Esophagus muscularis mucosa (tissue), 4 donors: ENCODE data around the gene ATPAF2. TPM values are rescaled to one million over a fixed set of nuclear protein-coding genes. Genes with fewer than 3 reads are reported as not detected.
A peak's percentile ranks its signal among the peaks of the same experiment; 100 is the strongest.

Experiments used
- DNase-seq: peaks from one replicate; pipeline ENCODE4 v3.0.0-alpha.2; 2017; ENCODE audit errors: extremely low spot score
- H3K27ac ChIP-seq, 4 donors: fragments of 200-600 bp; sonication (generic); replicated peaks in 1 of 4; 1 replicate in 3 of 4; 2 replicates in 1 of 4; pipeline ENCODE4 v1.5.1; 2016 to 2019; ENCODE audit warnings: mild to moderate bottlenecking in 1 of 4
- H3K27me3 ChIP-seq, 4 donors: fragments of 200-600 bp; sonication (generic); one replicate each; pipeline versions ENCODE4 v1.5.1 to v1.6.0; 2016 to 2019
- H3K36me3 ChIP-seq, 4 donors: fragments of 200-600 bp; sonication (generic); one replicate each; pipeline ENCODE4 v1.5.1; 2016 to 2019
- H3K4me1 ChIP-seq, 4 donors: fragments of 200-600 bp; sonication (generic); one replicate each; pipeline ENCODE4 v1.5.1; 2016 to 2019
- H3K4me3 ChIP-seq, 4 donors: fragments of 200-600 bp; sonication (generic); 1 replicate in 2 of 4; 2 replicates in 2 of 4; pipeline ENCODE4 v1.5.1; 2016 to 2019; ENCODE audit warnings: mild to moderate bottlenecking in 4 of 4, moderate library complexity in 1 of 4
- H3K9me3 ChIP-seq, 4 donors: fragments of 200-600 bp; sonication (generic); 1 replicate in 3 of 4; 2 replicates in 1 of 4; pipeline ENCODE4 v1.5.1; 2016 to 2019
- CTCF ChIP-seq, 3 experiments: fragments of 200-600 bp in 2 of 3; fragments of 450-650 bp in 1 of 3; sonication (generic) in 2 of 3; IDR thresholded peaks; one replicate each; pipeline ENCODE4 v1.5.1; 2017 to 2019; ENCODE audit warnings: antibody characterized with exemption in 3 of 3, mild to moderate bottlenecking in 2 of 3, moderate library complexity in 1 of 3
- EP300 ChIP-seq: sonication (generic); formaldehyde crosslinking; IDR thresholded peaks from one replicate; pipeline ENCODE4 v1.6.1; 2017; ENCODE audit warnings: antibody characterized with exemption
- POLR2A ChIP-seq: fragments of 450-650 bp; IDR thresholded peaks from one replicate; pipeline ENCODE4 v1.6.1; 2017; ENCODE audit warnings: antibody characterized with exemption, moderate library complexity, mild to moderate bottlenecking, low read depth
- POLR2AphosphoS5 ChIP-seq, 2 donors: sonication (generic); formaldehyde crosslinking; IDR thresholded peaks; one replicate each; pipeline ENCODE4 v1.6.1; 2017; ENCODE audit warnings: antibody characterized with exemption in 2 of 2
- WGBS: methylation state at CpG from one replicate; pipeline ENCODE4 v1.1.5; 2018; 5-methylcytosine and 5-hydroxymethylcytosine counted together
- intact Hi-C: fragments of 100-400 bp; cut with DNase I; formaldehyde crosslinking; loops from one replicate; pipeline ENCODE4 v1.15.1; 2023
- total RNA-seq, 4 donors: library from RNA; depleted of rRNA; stranded (reverse); fragments of >200 nt; gene quantifications; one replicate each; pipeline versions ENCODE4 v1.1.0 to v1.2.1, GENCODE V29; 2016

Gene ATPAF2
- total RNA-seq, 4 donors from 2014 or later = 10.4 to 26.1 (median 12.3) TPM

- no peak overlapping the region for H3K27ac ChIP-seq
- H3K4me1 ChIP-seq = no peaks in the 10 kb centered on the region
- WGBS = 91% methylated on average over 10 of the region's 14 CpGs
- H3K4me3 ChIP-seq = no peak overlapping the region
- no peaks in the 10 kb centered on the region for H3K27me3 ChIP-seq
- no peak for TF ChIP-seq CTCF (IDR thresholded peaks at IDR 0.05)
- TF ChIP-seq EP300 = no peak
- TF ChIP-seq POLR2A = no peak
- TF ChIP-seq POLR2AphosphoS5 (IDR thresholded peaks at IDR 0.05) = no peak
- intact Hi-C loops = loop anchor here (5.0 to 10.0 kb wide), 3 partner anchors 54 to 94 kb away; no protein-coding TSS in a partner anchor
- no peaks in the 10 kb centered on the region for H3K9me3 ChIP-seq
- no peak for DNase-seq
- H3K36me3 ChIP-seq = peaks cover 0 to 5% (median 0%) of the 10 kb centered on the region in 4 donors
Measured at GRCh38 chr17:17978481-17979424, 60.2 kb downstream of the ATPAF2 start.

GRCh38 chr17:17976931-17977570 is 61.9 kb downstream of the ATPAF2 start:
- H3K4me1 ChIP-seq = peaks cover 5 to 9% (median 7%) of the 10 kb centered on the region in 4 donors
- intact Hi-C loops = loop anchor here (5.0 to 10.0 kb wide), 3 partner anchors 52 to 92 kb away; no protein-coding TSS in a partner anchor
- 78% methylated on average over 6 of the region's 10 CpGs for WGBS
- DNase-seq = no peak
- no peak overlapping the region for H3K27ac ChIP-seq
- H3K36me3 ChIP-seq = peaks cover 0 to 5% (median 0%) of the 10 kb centered on the region in 4 donors
- no peaks in the 10 kb centered on the region for H3K27me3 ChIP-seq
- no peaks in the 10 kb centered on the region for H3K9me3 ChIP-seq
- TF ChIP-seq CTCF (IDR thresholded peaks at IDR 0.05) (no peak), POLR2A (no peak), EP300 (no peak), POLR2AphosphoS5 (IDR thresholded peaks at IDR 0.05) (no peak)
- no peak overlapping the region for H3K4me3 ChIP-seq

GRCh38 chr17:17975436-17975835 is 63.5 kb downstream of the ATPAF2 start:
- H3K27me3 ChIP-seq = no peaks in the 10 kb centered on the region
- H3K9me3 ChIP-seq = no peaks in the 10 kb centered on the region
- no peak overlapping the region for H3K4me3 ChIP-seq
- intact Hi-C loops = loop anchor here (5.0 to 10.0 kb wide), 3 partner anchors 51 to 91 kb away; no protein-coding TSS in a partner anchor
- TF ChIP-seq EP300 (no peak), CTCF (IDR thresholded peaks at IDR 0.05) (no peak), POLR2A (no peak), POLR2AphosphoS5 (IDR thresholded peaks at IDR 0.05) (no peak)
- H3K4me1 ChIP-seq = peaks cover 18 to 22% (median 21%) of the 10 kb centered on the region in 4 donors
- no peak for DNase-seq
- H3K27ac ChIP-seq = no peak overlapping the region
- WGBS = 73% methylated on average over 8 of the region's 8 CpGs
- H3K36me3 ChIP-seq = peaks cover 0 to 5% (median 0%) of the 10 kb centered on the region in 4 donors

GRCh38 chr17:17972952-17973254 is 66.1 kb downstream of the ATPAF2 start:
- intact Hi-C loops = loop anchor here (10.0 kb wide), 2 partner anchors 48 to 88 kb away; no protein-coding TSS in a partner anchor
- H3K4me1 ChIP-seq = peaks cover 26 to 47% (median 41%) of the 10 kb centered on the region in 4 donors
- H3K27me3 ChIP-seq = no peaks in the 10 kb centered on the region
- no peak for DNase-seq
- H3K4me3 ChIP-seq = peak overlapping the region; percentile 69 to 95 (median 92)
- H3K9me3 ChIP-seq = no peaks in the 10 kb centered on the region
- H3K27ac ChIP-seq = peak overlapping the region; percentile 49 to 79 (median 66)
- TF ChIP-seq EP300 = no peak
- TF ChIP-seq POLR2AphosphoS5 (IDR thresholded peaks at IDR 0.05) = no peak
- TF ChIP-seq POLR2A = no peak
- no peak for TF ChIP-seq CTCF (IDR thresholded peaks at IDR 0.05)
- peaks cover 0 to 2% (median 0%) of the 10 kb centered on the region in 4 donors for H3K36me3 ChIP-seq
- WGBS = under 1% methylated on average over 13 of the region's 13 CpGs
